OCI-LY1 (cell line): ENCODE data around the gene MMAB.

Experiments
- H2AFZ ChIP-seq: fragments of 200-600 bp; sonication (generic), shearing (Covaris generic); 2 replicates; pipeline ENCODE4 v1.6.0; 2014; ENCODE audit warnings: antibody characterized with exemption, mild to moderate bottlenecking, low read length
- H3F3A ChIP-seq: fragments of 200-600 bp; sonication (generic), shearing (Covaris generic); 2 replicates; pipeline ENCODE4 v1.6.0; 2014; ENCODE audit warnings: mild to moderate bottlenecking, antibody characterized with exemption, low read length, moderate library complexity; ENCODE audit not compliant: insufficient read depth
- H3K27ac ChIP-seq: fragments of 200-600 bp; sonication (generic); 2 replicates; pipeline ENCODE4 v1.5.1; 2014; ENCODE audit warnings: low read length, mixed run types, mild to moderate bottlenecking, low read depth; ENCODE audit not compliant: poor library complexity, severe bottlenecking
- H3K27me3 ChIP-seq: fragments of 200-600 bp; sonication (generic); 2 replicates; pipeline ENCODE4 v1.6.0; 2014; ENCODE audit warnings: antibody characterized with exemption, mild to moderate bottlenecking, low read length, moderate library complexity; ENCODE audit not compliant: insufficient read depth
- H3K36me3 ChIP-seq: fragments of 200-600 bp; sonication (generic); 2 replicates; pipeline ENCODE4 v1.6.1; 2014; ENCODE audit warnings: mild to moderate bottlenecking, antibody characterized with exemption, low read length, moderate library complexity, mixed read lengths; ENCODE audit not compliant: insufficient read depth
- H3K4me1 ChIP-seq: fragments of 200-600 bp; sonication (generic); 2 replicates; pipeline ENCODE4 v1.5.1; 2014; ENCODE audit warnings: mild to moderate bottlenecking, low read length, moderate library complexity; ENCODE audit not compliant: insufficient read depth, severe bottlenecking
- H3K4me2 ChIP-seq: fragments of 200-600 bp; sonication (generic), shearing (Covaris generic); 2 replicates; pipeline ENCODE4 v1.6.1; 2014; ENCODE audit warnings: low read length
- H3K4me3 ChIP-seq: fragments of 200-600 bp; sonication (generic); 2 replicates; pipeline ENCODE4 v1.5.1; 2014; ENCODE audit warnings: low read length, low read depth, mild to moderate bottlenecking, mixed read lengths; ENCODE audit not compliant: poor library complexity, severe bottlenecking
- H3K79me2 ChIP-seq: fragments of 200-600 bp; shearing (Covaris generic); 2 replicates; pipeline ENCODE4 v1.6.1; 2016; ENCODE audit warnings: mixed run types, low read length, mixed read lengths; ENCODE audit not compliant: insufficient read depth
- H3K9ac ChIP-seq: fragments of 200-600 bp; sonication (generic), shearing (Covaris generic); 2 replicates; pipeline ENCODE4 v1.6.1; 2014; ENCODE audit warnings: mild to moderate bottlenecking, low read length, mixed read lengths
- H3K9me2 ChIP-seq: fragments of 200-600 bp; sonication (generic), shearing (Covaris generic); 2 replicates; pipeline ENCODE4 v1.6.1; 2014; ENCODE audit warnings: low read depth, mild to moderate bottlenecking, low read length, mixed read lengths
- H3K9me3 ChIP-seq: fragments of 200-600 bp; shearing (Covaris generic); 2 replicates; pipeline ENCODE4 v1.6.1; 2014; ENCODE audit warnings: low read length, mixed read lengths
- H4K20me1 ChIP-seq: fragments of 200-600 bp; sonication (generic), shearing (Covaris generic); 2 replicates; pipeline ENCODE4 v1.6.0; 2016; ENCODE audit warnings: mild to moderate bottlenecking, low read length; ENCODE audit not compliant: insufficient read depth
- CTCF ChIP-seq: fragments of 200-600 bp; sonication (generic), shearing (Covaris generic); IDR thresholded peaks from 2 replicates; pipeline ENCODE4 v1.5.1; 2017; ENCODE audit warnings: mild to moderate bottlenecking, antibody characterized with exemption, low read length, moderate library complexity, mixed read lengths
- EZH2 ChIP-seq: fragments of 200-600 bp; sonication (generic), shearing (Covaris generic); IDR thresholded peaks from 2 replicates; pipeline ENCODE4 v1.8.0; 2017; ENCODE audit warnings: borderline replicate concordance, mixed run types, mild to moderate bottlenecking, antibody characterized with exemption, low read length, moderate library complexity, mixed read lengths

MMAB gene

GRCh38 chr12:109535863-109536250, 37.4 kb downstream of the MMAB start:
- no peaks in the 10 kb centered on the region for H3K9me3 ChIP-seq
- no peak overlapping the region for H3K27ac ChIP-seq
- H3K4me3 ChIP-seq, result no peak overlapping the region
- no peaks in the 10 kb centered on the region for H4K20me1 ChIP-seq
- no peaks in the 10 kb centered on the region for H3K36me3 ChIP-seq
- no peaks in the 10 kb centered on the region for H3K9me2 ChIP-seq
- no peak overlapping the region for H3K4me2 ChIP-seq
- TF ChIP-seq CTCF, result no peak
- TF ChIP-seq EZH2, result no peak
- no peak overlapping the region for H3K9ac ChIP-seq
- H3K4me1 ChIP-seq, result no peaks in the 10 kb centered on the region
- no peak overlapping the region for H2AFZ ChIP-seq
- no peaks in the 10 kb centered on the region for H3K27me3 ChIP-seq
- no peaks in the 10 kb centered on the region for H3F3A ChIP-seq
- H3K79me2 ChIP-seq, result no peaks in the 10 kb centered on the region

GRCh38 chr12:109535231-109535862, 38.0 kb downstream of the MMAB start:
- H3K9ac ChIP-seq, result no peak overlapping the region
- no peaks in the 10 kb centered on the region for H3F3A ChIP-seq
- TF ChIP-seq CTCF (no peak), EZH2 (no peak)
- no peak overlapping the region for H3K4me3 ChIP-seq
- no peaks in the 10 kb centered on the region for H3K4me1 ChIP-seq
- no peaks in the 10 kb centered on the region for H4K20me1 ChIP-seq
- no peak overlapping the region for H3K4me2 ChIP-seq
- H3K79me2 ChIP-seq, result no peaks in the 10 kb centered on the region
- H3K9me3 ChIP-seq, result no peaks in the 10 kb centered on the region
- H3K36me3 ChIP-seq, result no peaks in the 10 kb centered on the region
- H3K27me3 ChIP-seq, result no peaks in the 10 kb centered on the region
- no peaks in the 10 kb centered on the region for H3K9me2 ChIP-seq
- no peak overlapping the region for H2AFZ ChIP-seq
- H3K27ac ChIP-seq, result no peak overlapping the region

GRCh38 chr12:109534456-109534855, 38.8 kb downstream of the MMAB start:
- Histone ChIP-seq H3K27me3 (no peaks in the 10 kb centered on the region), H3K4me1 (no peaks in the 10 kb centered on the region), H3K9me2 (no peaks in the 10 kb centered on the region), H2AFZ (no peak overlapping the region), H3K36me3 (no peaks in the 10 kb centered on the region), H3K9me3 (no peaks in the 10 kb centered on the region), H4K20me1 (no peaks in the 10 kb centered on the region), H3F3A (no peaks in the 10 kb centered on the region), H3K27ac (no peak overlapping the region), H3K79me2 (no peaks in the 10 kb centered on the region), H3K4me3 (no peak overlapping the region), H3K9ac (no peak overlapping the region), H3K4me2 (no peak overlapping the region)
- TF ChIP-seq EZH2 (no peak), CTCF (no peak)
